ENCODE data around the gene DOCK8.
"Not testable (repeated sequence)": the region's sequence is repeated elsewhere in the genome, so short reads cannot be mapped to it uniquely, and the experiment has no call there.

The DOCK8 gene

DNA sequence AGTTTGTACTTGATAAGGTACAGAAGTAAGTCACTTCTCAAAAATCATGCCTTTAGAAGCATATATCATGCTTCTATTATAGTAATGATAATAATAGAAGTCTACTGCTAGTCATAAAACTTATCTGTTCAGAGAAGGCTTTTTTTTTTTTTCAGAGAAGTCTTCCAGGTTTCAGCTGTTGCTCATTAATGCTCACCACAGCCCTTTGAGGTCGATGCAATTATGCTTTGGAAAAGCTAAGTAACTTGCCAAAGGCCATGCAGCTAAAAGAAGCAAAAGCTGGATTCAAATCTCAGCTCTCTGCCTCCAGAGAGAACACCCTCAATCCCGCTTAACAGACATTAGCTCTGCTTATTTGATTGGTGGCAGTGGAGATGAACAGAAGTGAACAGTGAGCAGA is 150.8 kb downstream of the DOCK8 start:
- no peak for DNase-seq (ENCODE audit: low read depth)

- DNase-seq (ENCODE audit: low read depth) = no peak
Observed at GRCh38 chr9:366620-367019, 152.0 kb downstream of the DOCK8 start.

DNA sequence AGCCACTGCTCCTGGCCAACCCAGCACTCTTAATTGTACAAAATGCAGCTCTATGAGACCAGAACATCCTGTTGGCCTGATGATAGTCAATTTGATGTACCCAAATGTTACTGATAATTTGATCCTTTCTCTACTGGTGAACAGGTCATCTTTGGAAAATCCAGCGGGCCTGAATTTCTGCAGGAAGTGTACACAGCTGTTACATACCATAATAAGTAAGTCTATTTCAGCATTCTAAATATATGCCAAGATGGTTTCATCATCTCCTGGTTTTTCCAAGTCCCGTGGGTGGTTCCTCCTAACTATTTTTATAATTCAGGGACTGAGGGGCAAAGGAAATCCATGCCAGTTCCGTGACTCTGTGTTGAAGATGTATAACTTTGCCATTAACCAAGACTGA is 155.4 kb downstream of the DOCK8 start:
- no peak for DNase-seq (ENCODE audit: low read depth)

DNA sequence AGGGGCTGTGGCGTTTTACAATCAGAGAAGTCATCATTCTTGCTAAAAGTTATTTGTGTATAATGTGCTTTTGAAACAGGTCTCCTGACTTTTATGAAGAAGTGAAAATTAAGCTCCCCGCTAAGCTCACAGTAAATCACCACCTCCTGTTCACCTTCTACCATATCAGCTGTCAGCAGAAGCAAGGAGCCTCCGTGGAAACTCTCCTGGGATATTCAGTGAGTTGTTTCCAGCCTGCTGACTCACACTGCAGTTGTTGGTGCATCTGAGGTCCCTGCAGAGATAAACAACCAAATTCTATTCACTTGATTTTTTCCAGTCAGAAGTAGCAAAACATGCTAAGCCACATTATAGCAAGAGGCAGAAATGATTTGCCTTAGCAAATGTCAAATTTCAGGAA is 156.7 kb downstream of the DOCK8 start:
- DNase-seq (ENCODE audit: low read depth) = no peak

- no peak for DNase-seq (ENCODE audit: low read depth)
Observed at GRCh38 chr9:372128-372527, 157.5 kb downstream of the DOCK8 start.

- DNase-seq (ENCODE audit: low read depth) = no peak
Observed at GRCh38 chr9:373759-374206, 159.1 kb downstream of the DOCK8 start.

- no peak for DNase-seq (ENCODE audit: low read depth)
Observed at GRCh38 chr9:374736-375135, 160.1 kb downstream of the DOCK8 start.

DNA sequence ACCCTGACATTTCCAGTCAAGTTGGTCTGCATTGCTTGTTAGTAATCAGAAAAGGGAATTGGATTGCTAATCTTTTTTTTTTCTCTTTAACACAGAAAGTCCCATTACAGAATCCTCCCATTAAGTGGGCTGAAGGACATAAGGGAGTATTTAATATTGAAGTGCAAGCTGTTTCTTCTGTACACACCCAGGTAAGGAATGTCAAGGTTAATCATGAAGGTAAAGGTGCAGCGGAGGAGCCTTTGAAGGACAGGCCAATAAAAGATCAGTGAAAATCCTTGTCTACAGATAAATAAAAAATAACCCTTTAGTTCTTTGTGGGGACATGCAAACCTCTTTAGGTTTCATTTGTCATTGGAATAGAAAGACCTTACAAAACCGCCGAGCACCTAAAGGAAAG is 161.4 kb downstream of the DOCK8 start:
- no peak for DNase-seq (ENCODE audit: low read depth)

DNA sequence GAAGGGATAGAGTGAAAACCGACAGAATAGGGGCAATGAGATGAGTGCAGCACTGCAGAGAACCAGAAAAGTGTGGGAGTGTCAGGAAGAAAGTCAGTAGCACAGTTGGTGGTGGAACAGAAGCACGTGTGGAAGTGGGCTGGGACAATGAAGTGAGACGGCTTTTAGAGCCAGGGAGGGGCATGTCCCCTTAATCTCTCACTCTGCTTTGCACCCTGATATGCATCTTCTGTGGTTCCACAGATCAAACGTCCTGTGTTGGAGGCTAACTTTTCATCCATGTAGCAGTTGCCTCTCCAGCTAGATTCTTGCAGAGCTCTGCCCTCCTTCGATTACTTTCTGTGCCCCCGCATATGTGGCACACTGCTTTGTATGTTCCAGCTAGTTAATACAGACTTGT is 163.6 kb downstream of the DOCK8 start:
- DNase-seq (ENCODE audit: low read depth) = no peak

GRCh38 chr9:382383-382782 is 167.7 kb downstream of the DOCK8 start:
- DNase-seq (ENCODE audit: low read depth) = no peak

- DNase-seq (ENCODE audit: low read depth) = no peak
Observed at GRCh38 chr9:385818-386398, 171.2 kb downstream of the DOCK8 start.

- DNase-seq (ENCODE audit: low read depth) = no peak
Observed at GRCh38 chr9:389159-389558, 174.5 kb downstream of the DOCK8 start.

GRCh38 chr9:389758-390157 is 175.1 kb downstream of the DOCK8 start:
- no peak for DNase-seq (ENCODE audit: low read depth)

- DNase-seq (ENCODE audit: low read depth) = no peak
Observed at GRCh38 chr9:392077-392804, 177.6 kb downstream of the DOCK8 start.

DNA sequence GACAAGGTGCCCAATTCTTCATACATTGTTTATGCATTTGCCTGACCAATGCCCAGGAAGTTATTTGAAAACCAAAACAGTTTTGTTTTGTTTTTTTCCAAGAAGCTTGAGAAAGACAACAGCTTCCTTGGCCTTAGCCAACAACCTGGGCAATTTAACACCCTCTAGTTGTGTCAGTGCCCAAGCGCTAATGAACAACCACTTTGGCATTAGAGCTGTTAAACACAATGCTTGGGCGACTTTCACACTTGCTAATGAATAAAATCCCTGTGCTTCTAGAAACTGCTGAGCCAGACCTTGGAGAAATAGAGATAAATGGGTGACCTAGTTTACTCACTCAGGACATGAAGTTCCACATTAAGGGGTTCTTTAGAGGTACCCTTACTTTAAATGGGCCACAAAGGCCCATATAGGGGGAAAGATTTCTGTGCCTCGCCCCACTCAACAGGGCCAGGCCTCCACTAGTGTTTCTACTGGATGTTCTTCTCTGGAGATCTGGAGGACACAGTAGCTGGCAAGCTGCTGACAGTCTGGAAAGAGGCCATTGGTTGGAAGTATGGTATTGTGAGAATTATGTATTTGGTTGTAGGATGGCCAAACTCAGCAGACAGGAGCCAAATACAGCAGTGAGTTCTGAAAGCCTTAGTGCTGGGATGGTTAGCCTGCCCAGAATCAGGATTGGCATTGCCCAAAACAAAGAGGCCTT is 179.8 kb downstream of the DOCK8 start:
- DNase-seq (ENCODE audit: low read depth) = no peak

DNA sequence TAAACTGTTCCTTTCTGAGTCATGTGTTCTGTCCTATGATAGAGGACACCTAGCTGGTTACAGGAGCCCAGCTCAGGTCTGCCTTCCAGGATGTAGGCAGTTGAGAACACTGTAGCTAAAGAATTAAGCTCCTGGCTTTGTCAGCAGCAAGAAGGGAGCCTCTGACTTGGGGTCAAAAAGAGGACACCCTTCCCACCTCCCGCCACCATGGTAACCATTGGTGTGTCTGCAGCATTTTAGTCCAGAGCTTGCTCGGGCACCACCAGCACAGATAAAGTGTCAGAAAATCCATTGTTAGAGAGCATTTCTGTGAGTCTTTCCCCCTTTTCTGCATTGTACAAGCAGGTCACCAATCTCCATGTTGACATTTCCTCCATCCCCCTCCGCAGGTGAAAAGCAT is 181.7 kb downstream of the DOCK8 start:
- no peak for DNase-seq (ENCODE audit: low read depth)

DNA sequence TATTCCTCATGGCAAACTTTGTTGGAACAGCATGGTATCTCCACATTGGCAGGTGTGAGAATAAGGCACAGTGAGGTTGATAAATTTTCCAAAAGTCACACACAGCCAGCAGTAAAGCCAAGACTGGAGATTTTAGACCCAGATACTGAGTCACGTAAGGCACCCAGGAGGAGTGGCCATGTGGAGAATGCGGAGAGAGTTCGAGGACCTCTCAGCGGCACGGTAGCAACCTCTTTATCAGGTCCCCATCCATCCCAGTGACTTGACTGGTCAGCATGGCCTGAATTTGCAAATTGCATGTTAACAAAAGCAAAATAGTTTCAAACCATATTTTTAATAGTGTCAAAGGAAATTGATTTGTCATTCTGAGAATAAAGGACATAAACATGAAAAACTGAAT is 183.4 kb downstream of the DOCK8 start:
- DNase-seq (ENCODE audit: low read depth) = no peak

DNA sequence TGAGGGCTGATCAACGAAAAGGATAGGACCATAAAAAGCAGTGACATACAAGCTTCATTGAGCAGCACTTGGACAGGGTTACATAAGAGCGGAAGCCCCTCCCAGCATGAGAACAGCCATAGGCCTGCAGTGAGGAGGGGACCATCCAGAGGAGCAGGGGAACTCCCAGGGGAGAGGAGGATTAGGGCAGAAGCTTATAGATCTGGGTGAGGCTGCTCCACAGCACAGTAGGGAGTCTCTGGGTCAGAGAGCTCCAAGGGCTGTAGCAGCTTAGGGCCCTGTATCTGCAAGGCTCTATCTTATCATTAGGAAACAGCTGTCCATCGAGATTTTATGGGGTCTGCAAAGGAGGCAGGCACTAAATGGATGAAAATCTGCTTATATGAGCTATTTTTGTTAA is 186.6 kb downstream of the DOCK8 start:
- DNase-seq (ENCODE audit: low read depth) = no peak

DNA sequence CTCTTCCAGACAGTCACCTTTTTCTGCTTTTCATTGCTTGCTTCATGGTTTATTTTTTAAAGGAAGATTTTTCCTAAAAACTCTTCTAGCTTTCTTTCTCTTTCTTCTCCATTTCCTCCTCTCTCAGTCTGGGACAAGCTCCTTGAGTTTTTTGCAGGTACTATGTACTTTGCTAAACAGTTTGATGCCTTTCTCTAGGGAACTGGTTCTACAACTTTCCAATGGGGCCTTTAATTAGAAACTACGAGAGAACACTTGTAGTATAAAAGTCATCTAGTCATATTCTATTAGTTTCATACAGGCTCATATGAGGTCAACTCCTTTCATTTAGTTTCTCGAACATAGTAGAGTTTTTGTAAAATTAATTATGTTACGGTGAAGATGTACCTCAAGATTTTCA is 189.6 kb downstream of the DOCK8 start:
- DNase-seq (ENCODE audit: low read depth) = no peak

DNA sequence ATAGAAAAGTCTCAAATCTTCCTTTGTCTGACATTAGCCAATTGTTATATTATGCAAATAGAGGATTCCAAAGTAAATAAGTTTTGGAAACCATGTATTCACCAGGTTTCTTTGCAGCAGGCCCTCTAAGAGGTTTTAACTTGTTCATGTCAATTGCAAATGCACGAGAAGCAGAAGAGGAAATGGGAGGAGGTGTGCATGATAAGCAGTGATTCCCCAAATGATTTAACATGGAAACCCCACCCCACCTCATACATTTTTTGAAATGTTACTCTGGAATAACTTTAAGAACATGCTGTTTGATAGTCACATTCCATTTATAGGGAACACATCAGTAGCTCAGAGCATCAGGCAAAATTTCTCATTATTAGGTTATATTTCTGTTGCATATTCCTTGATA is 190.7 kb downstream of the DOCK8 start:
- no peak for DNase-seq (ENCODE audit: low read depth)

DNA sequence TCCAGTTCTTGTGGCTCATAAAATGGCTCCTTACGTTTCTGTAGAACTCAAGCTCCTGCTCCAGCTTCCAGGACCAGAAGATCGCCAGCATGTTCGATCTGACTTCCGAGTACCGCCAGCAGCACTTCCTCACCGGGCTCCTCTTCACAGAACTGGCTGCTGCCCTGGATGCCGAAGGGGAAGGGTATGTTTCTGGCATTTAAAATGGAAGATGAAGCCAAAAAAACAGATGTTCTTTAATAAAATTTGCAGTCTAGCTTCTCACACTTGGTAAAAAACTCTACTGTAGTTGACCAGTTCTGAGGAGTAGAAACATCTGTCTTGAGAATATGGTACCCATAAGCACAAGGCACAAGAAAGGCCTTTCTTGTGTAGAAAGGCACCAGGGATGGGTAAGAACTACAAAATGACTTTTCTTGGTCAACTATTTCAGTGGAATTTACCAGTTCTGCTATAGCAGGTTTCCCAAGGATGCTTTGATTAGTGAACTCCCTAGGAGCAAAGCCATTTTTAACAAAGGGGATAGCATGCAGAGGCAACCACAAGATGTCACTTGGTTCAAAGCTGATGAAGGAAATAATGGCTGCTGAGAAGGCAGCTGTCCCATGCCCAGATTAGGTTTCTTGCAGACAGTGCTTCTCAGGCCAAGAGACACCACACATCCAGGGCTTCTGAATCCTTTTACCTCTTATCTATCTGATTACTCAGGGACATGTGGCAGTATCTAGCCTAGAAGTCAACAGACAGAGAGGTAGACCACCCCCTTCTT is 192.4 kb downstream of the DOCK8 start:
- DNase-seq (ENCODE audit: low read depth) = no peak

DNA sequence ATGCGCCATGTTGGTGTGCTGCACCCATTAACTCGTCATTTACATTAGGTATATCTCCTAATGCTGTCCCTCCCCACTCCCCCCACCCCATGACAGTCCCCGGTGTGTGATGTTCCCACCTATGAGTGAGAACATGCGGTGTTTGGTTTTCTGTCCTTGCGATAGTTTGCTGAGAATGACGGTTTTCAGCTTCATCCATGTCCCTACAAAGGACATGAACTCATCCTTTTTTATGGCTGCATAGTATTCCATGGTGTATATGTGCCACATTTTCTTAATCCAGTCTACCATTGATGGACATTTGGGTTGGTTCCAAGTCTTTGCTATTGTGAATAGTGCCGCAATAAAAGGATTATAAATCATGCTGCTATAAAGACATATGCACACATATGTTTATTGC is 195.0 kb downstream of the DOCK8 start:
- DNase-seq (ENCODE audit: low read depth) = not testable (repeated sequence)

GRCh38 chr9:414595-414994 is 199.9 kb downstream of the DOCK8 start:
- DNase-seq (ENCODE audit: low read depth) = no peak
